DMS114 treated with DMSO at 0.1 percent for 48 hours (cell line): ENCODE results near the gene KCNAB1.

Experiments
- DNase-seq: peaks from one replicate; lab custom pipeline; 2025; ENCODE audit not compliant: unreplicated experiment; lab: John Stamatoyannopoulos, UW

The KCNAB1 gene

DNA sequence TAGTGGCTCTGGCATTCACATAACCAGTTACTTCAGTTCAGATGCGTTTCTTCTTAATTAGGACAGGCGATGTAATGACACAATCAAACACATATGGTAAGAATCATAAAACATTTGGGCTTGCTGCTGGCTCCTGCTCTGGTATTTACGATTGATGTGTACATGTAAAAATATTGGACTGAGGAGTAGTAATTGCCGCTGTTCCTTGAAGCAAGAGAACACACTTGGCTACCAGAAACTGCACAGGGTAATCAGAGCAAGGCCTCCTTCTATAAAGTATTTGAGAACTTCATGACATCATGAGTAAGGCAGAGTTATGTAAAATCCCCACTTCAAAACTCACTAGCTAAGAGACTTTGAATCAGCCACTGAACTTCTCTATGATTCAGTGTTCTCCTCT lies 276.5 kb downstream of the KCNAB1 start:
- no peak for DNase-seq

DNA sequence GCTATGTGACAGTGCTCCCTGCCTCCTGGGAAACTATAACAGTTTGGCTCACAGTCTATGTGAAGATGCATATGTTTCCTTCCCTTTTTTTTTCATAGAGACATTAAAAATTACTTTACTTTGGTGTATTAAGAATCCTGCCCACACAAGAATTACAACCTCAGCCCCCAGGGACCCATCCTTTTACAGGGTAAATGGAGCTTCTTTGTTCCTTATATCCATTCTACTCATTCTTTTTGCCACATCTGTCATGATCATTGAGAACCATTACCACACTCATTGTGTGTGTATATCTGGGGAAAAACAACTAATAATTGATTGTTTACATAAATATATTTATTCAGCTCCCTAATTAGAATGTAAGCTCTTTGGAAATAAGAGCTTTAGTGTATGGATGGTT lies 277.2 kb downstream of the KCNAB1 start:
- DNase-seq, result no peak

DNA sequence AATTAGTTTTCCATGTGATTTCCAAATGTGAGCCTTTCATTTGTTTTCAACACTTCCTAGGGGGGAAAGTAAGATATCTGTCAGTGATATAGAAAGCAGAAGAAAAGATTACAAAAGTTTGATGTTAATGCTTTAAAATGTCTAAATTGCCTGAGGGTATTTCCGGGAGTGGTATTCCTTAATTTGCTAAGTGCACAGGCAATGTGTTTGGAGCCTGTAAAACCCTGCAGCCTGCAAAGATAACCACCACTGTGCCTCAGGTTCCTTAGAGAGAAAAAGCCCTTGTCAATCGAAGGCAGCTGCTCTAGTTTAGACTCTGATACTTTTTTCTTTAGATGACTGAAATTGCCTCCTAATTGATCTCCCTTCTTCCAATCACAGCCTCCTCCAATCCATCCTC lies 279.7 kb downstream of the KCNAB1 start:
- DNase-seq, result no peak

DNA sequence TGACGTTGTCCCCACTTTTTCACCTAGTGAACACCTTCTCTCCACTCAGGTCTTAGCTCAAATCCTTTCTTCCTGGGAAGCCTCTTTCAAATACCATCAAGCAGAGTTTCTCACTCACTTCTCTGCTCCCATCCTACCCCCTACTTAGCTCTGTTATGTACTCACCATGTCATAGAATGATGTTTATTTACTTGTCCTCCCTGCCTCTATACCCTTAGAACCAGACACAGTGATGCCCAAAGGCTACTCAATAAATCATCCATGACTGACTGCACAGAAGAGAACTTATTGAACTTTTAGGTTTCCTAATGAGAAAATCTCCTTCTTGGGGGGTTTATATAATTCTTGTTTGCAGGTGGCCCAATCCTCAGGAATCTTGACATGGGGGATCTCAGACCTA lies 280.4 kb downstream of the KCNAB1 start:
- no peak for DNase-seq

DNA sequence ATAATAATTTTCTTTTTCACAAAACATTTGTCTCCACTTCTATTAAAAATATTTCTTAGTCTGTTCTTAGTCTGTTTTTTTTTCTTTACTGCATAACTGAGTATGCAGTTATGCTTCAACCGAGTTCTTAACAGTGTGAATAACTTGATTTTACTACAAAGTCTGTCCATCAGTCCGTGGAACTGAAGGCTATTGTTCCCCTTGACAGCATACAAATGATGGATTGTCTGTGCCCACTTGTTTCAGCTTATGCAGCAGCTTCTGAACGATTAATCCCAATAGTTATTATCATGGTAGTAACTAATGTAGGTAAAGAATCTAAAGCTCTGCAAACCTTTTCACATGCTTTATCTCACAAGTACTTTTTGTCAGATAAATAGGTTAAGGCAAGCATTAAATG lies 283.8 kb downstream of the KCNAB1 start:
- DNase-seq, result no peak

DNA sequence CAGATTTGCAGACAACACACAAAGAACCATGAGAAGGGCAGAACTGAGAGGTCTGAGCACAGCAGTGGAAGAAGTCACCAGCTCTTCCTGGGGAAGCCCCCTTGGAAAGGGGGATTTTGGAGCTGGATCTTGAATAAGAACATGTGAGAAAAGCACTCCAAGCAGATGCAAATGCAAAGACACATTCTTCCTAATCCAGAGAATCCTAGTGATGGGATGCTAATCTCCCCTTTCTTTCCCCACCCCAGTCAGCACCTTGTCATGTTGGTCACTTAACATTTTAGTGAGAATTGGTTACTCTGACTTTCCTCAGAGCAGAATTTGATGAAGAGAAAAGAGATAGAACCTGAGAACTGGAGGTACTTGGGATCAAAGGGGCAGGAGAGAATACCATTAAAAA lies 286.0 kb downstream of the KCNAB1 start:
- no peak for DNase-seq

DNA sequence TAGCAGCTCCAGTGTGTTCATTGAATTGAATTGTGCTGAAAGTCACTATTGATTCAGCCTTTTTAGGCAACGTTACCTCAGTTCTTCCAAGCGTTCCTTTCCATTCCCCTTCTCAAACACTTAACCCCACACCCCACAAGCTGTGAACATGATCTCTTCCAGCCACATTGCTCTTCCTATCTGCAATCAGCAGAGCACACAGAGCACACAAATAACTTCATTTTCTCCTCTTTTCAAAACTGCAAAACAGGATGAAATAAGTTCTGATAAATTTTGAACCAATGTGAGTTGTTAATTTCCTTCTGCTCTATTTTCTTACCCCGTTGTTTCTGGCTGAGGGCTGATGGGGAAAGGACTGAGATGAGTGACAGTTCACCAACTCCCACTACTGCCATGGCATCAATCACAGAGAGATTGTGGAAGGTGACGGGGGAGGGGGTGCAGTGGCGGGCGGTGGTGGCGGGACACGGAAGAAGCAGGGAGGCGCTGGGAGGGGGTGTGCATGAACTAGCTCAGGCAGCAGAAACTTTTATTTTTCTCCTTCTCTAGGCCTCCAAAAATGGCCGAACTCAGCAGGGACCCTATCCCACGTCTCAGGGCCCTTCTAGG lies 287.3 kb downstream of the KCNAB1 start:
- no peak for DNase-seq

DNA sequence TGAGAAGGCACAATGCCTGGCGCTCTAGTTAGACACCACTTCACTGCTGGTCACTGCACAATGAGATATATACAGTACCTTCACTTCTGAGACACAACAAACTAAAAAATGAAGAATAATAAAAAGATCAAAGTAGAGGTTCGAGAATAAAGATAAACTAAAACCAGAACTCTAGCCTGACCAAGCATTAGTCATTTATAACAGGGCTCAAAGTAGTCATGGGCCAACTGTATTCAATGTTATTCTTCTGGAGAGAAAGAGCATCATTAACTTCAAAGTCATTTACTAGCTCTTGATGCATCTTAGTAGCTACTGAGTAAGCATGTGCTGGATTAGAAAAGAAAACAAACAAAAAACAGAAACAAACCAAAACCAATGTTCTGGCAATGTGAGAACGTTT lies 289.3 kb downstream of the KCNAB1 start:
- DNase-seq, result no peak

DNA sequence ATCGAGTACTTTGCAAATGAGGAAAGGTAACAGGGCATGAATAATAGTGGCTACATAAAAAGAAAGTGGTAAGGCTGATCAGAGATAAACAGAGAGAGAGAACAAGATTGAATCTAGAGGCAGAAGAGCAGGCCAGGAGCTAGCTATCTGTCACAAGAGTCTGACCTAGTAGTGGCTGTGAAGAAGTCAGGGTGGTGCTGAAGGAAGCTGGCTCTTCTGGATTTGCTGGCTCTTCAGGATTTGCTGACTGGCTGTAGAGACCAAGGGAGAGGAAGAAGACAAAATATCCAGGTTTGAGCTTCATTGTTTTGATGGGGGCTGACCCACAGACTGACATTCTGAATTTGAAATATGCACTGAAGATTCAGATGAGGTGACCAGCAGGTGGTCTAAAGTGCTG lies 292.2 kb downstream of the KCNAB1 start:
- no peak for DNase-seq

DNA sequence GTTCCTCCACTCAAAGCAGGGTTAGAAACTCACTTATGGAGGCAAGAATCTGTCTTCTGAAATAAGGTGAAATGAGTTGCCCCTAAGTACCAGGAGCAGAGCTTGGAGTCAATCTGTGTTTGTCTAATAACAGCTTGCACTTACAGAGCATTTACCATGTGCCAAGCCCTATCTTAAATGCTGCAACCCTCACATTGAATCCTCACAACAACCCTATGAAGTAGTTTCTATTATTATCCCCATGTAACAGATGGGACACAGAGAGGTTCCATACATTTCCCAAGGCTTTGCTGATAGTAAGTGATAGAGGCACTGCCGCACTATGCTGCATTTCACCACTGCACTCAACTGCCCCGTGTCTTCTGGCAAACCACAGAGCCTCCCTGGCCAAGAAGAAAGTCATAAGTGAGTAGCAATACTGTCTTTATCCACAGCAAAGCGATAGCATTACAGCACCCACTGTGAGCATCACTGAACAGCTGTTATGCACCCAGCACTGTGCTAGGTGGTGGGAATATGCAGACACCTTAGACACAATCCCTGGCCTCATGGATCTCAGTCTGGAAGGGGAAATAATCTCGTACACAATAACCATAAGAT lies 293.0 kb downstream of the KCNAB1 start:
- no peak for DNase-seq

DNA sequence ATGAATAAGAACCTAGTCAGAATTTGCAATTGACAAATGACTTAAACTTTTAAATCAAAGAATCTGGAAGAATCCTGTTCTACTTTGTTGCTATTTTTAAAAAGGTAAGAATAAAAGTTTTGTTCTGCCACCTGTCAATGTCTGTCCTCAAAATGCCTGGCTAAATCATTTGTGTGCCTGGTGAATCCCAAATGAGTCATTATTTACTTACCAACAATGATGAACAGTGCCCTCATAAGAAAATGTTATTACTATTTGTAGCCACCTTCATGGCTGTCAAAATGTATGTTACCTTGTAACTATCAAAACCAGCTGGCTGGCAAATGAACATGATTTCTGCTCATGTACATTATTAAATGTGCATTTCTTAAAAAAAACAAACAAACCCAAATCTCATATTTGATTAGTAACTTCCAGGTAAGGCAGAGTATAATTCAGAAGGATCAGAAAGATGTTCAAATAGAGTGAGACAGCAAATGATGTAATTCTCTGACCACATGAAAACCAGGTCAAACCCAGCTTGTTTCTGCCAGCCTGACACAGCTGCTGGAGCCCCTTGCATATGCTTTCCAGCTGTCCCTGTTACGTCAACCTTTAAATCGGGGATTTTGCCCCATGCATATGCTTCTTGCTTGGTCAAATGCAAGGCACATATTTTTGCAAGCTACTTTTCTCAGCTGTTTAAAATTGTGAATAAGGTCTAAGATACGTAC lies 296.6 kb downstream of the KCNAB1 start:
- DNase-seq, result no peak

DNA sequence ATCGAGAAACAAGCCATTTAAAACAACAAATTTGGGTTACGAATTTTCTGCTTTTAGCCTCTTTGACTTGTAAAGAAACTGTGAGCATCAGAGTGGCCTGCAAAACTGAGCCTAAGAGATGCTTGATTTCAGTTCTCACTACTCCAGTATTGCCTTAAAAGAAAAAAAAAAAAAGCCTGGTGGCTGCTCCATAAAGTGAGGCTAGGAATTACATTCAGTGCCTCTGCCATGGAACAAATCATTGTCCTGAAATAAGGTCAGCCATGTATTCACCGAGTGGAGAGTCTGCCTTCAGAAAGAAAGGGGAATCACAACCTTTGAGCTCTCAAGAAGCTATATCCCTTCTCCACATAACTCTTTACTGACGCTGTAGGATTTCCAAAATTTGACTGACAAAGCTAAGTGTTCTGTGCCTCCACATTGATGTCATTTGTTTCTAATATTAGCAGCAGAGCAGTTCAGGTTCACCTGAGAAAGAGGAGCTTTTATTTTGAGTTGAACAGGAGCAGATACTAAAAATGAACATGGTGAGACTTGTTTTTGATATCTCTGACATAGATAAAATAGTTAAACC lies 297.3 kb downstream of the KCNAB1 start:
- DNase-seq, result no peak

DNA sequence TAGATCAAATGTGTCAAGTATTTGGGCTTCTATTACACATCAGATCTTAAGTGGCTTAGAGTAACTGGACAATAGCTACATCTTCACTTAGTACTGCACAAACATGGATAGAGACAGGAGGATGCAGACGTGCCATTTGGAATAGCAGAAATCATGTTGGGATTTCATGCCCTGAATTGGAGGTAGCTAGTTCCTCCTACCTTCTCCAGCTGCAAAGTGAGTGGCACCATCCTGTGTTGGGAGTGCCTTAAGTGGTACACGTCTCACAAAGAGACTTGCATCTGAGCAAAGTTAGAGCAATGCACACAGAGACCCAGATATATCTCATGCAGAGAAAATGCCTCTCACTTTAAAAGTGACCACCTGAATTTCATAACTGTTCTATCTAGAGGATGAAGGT lies 298.1 kb downstream of the KCNAB1 start:
- DNase-seq, result no peak

DNA sequence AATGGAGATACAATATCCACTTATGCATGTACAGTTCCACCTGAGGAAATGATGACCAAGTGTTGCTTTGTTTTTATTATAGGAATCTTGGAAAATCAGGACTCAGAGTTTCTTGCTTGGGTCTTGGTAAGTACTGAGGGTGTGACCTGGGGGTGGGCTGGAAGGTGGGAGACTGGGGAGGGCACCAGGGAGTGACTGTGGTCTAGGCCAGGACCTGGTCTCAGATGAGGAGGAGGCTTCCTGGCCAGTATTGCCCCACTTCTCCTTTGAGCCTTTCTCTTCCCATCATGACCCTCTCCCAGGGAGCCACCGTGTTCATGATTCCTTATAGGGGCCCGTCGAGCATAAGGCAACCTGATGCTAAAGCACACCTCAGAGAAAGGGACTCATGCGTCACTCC lies 301.2 kb downstream of the KCNAB1 start:
- DNase-seq, result no peak

DNA sequence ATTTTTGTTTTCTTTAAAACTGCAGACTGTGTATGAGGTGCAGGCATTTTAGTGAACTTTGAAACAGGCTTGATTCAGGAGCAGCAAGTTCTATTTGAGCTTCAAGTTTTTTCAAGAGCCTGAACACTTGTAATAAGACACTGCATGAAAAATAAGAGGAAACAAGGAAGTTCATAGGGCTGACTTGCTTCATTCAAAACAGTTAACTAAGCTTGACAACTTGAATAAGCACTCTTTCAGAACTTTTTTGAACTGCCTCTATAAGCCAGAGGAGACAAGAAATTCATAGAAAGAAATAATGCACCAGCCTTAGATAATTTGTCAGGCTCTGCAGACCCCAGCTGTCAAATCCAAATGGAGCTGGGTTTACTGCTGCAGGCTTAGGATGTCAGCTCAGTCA lies 304.4 kb downstream of the KCNAB1 start:
- no peak for DNase-seq

DNA sequence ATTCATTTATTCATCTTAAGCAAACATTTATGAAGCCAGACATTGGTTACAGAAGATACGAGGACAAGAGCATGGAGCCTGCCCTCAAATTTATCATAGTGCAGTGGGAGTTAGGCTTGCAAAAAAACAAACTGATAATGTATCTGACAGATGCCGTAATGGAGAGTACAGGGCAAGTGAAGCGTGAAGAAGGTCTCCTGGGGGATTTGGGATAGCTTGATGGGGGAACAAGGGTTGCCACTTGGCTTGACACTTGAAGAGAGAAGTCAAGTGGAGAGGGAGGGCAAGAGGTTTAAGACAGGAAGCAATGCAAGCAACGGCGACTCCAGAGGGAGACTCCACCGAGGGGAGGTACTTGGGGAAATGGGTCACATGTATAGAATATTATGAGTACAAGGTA lies 305.3 kb downstream of the KCNAB1 start:
- no peak for DNase-seq

DNA sequence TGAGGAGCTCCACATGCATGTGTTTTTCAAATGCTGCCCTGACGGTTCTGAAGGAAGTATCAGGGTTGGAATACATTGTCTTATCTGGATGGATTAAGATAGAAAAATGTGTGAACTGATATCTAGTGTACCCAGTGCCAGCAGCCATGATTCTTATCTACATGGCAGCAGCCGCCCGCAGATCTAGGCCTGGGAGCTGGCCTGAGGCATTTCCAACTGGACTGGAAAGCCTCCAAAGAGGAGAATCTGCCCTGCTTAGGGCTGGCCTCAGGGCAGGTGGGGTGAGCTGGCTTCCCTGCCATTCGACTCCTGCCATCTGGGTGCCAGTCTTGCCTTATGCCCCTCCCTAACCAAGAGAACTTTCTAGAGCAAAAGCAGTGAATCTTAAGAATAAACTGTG lies 308.7 kb downstream of the KCNAB1 start:
- DNase-seq, result no peak

DNA sequence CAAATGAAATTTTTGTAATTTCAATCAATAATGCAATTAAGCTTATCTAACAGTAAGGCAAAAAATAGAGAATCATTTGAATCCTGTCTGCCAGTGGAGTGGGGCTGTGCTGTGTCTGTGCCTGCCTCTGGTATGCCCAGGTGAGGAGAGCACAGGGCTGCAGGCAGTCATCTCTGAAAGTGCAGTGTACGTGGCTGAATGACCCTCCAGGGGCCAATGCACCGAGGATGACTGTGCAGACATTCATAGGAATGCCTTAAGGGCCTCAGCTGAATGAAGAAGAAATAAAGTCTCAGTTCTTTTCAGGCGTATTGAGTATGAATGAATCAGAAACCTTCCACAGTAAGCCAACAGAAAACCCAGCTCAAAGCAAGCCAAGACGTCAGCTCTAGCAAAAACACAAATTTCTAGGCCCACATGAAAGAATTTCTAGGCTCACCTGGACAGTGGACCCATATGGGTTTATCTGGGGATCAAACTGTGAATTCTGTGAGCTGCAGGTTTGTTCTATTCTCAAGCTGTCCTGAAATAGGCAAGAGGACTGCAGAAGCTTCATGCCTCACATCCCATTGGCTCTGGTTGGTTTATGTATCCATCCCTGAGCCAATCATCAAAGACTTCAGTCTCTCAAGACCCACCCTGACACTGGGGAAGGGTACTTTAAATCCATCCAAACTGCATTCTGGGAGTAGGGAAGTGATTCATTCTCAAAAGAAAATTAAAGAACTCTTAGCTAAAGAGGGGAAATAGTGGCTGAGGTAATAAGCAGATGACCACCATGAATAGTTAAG lies 311.2 kb downstream of the KCNAB1 start:
- DNase-seq, result no peak

DNA sequence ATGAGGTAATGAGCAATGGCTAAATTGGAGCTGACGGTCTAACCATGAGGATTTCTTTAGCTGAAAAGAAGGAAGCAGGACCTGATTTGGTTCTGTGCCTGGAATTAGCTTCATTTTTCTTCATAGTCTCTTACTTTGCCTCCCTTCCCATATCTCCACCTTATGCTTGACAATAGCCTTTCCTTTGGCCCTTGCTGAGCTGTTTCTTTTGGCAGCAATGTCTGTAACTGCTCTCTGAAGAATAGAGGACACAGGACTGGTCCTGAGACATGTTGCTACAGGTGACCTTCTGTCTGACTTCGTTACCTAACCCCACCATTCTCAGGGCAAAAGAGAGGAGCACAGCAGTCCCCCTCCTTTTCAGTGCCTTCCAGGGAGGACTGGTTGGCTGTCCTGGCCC lies 312.2 kb downstream of the KCNAB1 start:
- DNase-seq, result no peak

DNA sequence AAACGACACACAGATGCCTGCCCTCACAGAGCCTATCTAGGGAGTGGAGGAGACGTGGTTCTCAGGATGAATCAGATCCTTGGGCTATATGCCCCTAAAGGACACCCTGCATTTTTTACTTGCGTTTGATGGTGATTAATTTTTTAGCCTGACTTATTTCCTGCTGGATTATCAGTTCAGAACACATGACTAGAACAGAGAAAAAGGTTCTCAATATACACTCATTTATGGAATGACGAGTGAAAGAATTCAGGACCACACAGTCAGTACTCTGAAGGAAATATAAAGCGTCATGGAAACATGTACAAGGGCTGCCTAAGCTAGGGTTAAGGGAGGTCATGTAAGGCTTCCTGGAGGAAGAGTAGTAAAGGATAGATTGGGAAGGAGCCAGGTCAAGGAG lies 312.8 kb downstream of the KCNAB1 start:
- DNase-seq, result no peak

DNA sequence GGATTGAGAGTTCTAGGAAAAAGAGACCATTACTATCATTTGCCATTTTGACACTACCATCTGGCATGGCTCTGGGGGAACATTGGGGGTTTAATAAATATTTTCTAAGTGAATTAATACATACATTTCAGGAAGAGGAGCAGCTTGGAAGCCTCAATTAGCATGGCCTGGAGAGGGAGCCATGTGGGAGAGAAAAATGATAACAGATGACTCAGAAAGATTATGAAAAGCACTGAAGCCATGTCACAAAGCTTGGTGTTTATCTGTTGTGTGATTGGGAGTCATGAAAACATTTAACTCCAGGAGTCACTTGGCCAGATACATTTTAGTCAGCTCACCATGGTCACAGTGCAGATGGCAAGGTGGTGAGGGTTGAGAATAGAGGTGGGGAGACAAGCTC lies 313.5 kb downstream of the KCNAB1 start:
- no peak for DNase-seq

DNA sequence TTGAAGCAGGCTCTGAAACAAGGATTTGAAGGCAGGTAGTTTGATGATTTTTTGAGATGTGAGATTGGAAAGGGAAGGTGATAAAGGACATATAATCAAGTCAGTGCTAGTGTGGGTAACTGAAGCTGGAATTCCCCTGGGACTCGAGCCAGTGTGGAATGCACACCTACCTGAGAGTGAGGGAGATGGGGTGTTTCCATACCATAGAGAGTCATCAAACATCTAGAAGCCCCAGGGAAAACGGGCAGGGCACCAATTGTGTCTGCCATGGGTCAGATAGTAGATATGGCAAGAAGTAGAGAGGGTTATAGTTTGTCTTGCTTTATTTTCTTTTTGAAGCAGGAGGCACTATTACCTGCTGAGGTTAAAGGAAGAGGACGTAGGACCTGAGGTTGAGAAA lies 314.5 kb downstream of the KCNAB1 start:
- no peak for DNase-seq
